ENCODE results near the gene OR1K1.
"Not testable (repeated sequence)": the region's sequence is repeated elsewhere in the genome, so short reads cannot be mapped to it uniquely, and the experiment has no call there.

Gene OR1K1, protein sequence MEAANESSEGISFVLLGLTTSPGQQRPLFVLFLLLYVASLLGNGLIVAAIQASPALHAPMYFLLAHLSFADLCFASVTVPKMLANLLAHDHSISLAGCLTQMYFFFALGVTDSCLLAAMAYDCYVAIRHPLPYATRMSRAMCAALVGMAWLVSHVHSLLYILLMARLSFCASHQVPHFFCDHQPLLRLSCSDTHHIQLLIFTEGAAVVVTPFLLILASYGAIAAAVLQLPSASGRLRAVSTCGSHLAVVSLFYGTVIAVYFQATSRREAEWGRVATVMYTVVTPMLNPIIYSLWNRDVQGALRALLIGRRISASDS

DNA sequence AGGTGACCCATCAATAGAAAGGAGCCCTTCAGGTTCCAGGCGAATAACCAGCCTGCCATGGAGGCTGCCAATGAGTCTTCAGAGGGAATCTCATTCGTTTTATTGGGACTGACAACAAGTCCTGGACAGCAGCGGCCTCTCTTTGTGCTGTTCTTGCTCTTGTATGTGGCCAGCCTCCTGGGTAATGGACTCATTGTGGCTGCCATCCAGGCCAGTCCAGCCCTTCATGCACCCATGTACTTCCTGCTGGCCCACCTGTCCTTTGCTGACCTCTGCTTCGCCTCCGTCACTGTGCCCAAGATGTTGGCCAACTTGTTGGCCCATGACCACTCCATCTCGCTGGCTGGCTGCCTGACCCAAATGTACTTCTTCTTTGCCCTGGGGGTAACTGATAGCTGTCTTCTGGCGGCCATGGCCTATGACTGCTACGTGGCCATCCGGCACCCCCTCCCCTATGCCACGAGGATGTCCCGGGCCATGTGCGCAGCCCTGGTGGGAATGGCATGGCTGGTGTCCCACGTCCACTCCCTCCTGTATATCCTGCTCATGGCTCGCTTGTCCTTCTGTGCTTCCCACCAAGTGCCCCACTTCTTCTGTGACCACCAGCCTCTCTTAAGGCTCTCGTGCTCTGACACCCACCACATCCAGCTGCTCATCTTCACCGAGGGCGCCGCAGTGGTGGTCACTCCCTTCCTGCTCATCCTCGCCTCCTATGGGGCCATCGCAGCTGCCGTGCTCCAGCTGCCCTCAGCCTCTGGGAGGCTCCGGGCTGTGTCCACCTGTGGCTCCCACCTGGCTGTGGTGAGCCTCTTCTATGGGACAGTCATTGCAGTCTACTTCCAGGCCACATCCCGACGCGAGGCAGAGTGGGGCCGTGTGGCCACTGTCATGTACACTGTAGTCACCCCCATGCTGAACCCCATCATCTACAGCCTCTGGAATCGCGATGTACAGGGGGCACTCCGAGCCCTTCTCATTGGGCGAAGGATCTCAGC lies at the start of gene OR1K1:
TSS of gene OR1K1 (plus strand) at position 58 of the 995 bp plus-strand sequence. CDS start at position 58, 0 bp downstream.
- no peak for DNase-seq (ENCODE audit: extremely low read depth in 1 of 2, low read depth in 1 of 2)

DNA sequence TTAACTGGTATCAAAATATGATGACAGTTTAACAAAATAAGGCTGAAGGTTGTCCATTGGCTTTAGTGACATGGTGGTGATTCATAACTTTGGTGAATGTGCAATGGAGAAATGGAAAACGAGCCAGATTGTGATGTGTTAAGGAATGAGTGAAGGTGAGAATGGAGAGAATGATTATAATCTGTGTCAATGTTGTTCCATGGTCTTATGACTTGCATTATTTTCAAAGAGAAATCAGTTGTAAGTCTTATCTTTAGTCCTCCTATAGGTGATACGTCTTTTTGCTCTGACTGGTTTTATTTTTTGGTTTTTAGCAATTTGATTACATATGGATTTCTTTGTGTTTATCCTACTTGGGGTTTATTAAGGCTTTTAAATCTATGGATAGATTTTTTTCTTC lies 45.1 kb upstream of the OR1K1 start:
- no peak for DNase-seq (ENCODE audit: extremely low read depth in 1 of 2, low read depth in 1 of 2)

DNA sequence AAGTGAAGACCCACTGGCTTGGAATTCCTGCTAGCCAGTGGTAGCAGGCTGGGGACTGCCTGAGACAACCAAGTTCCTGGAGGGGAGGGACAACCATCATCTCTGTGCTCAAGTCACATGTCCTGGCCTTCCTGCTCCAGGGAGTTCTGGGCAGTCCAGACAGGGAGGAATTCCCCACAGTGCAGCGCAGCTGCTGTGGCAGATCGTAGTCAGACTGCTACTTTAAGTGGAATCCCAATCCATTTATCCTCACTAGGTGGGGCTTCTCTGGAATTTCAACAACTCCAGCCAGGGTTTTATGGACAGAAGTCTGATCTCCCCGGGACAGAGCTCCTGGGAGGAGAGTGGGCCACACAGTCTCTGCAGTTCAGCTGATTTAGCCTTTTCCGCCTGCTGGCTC lies 32.1 kb upstream of the OR1K1 start:
- DNase-seq (ENCODE audit: extremely low read depth in 1 of 2, low read depth in 1 of 2): no peak

DNA sequence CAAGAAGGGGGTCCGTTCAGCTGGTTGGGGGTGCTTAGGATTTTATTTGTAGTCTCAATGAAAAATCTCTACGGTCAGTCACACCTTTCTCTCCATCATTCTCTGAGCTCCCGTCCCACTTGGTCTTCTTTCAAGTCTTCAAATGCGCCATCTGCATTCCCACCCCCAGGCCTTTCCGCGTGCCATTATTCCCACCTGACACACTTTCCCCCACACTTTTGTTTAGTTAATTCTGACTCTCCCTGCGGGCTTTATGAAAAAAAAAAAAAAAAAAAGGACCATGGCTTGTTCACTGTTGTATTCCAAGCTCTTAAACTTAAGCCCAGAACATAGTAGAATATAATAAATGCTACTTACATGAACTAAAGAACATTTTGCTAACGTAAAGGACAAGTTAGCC lies 22.9 kb upstream of the OR1K1 start:
- no peak for DNase-seq (ENCODE audit: extremely low read depth in 1 of 2, low read depth in 1 of 2)

DNA sequence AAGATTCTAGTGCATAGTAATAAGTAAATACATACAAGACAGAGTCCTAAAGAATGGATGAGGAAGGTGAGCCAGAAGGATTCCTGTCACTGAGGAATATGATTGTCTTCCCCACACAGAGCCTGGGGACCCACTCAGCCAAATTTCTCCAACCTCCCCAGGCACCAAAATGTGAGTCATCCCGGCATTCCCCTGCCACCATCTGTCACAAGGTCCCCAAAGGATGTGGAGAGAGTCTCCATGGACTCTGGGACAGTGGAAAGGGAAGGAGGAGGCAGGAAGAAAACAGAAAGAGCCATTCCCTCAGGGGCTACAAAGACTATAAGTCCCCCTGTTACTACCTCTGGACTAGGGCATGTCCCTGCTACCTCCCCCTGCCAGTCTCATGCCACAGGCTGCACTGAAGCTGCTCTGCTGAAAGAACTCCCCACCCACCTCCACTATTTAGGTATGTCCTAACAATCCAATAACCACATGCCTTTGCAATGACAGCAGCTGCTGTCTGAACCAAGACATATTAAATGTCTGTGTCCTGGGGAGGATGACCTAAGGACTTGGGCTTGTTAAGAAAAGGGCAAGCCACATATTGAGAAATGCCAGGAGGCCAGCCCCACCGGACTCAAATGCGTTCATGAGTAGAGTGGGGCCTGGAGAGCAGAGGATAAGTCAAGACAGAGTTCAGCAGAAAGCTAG lies 21.8 kb upstream of the OR1K1 start:
- no peak for DNase-seq (ENCODE audit: extremely low read depth in 1 of 2, low read depth in 1 of 2)

DNA sequence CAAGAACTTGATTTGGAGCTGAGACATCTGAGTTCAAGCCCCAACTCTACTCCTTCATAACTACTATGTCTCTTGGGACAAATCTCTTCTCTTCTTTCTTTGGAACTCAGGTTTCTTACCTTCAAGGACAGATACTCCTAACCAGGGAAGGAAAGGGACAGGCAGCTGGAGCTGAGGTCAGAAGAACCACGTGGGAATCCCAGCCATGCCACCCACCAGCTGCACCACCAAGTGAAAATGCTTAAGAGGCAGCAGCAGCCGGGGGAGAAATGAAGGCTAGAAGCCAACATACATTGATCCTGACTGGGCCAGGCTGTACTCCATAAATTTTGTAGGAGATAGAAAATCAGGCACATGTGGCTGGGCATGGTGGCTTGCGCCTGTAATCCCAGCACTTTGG lies 20.7 kb upstream of the OR1K1 start:
- DNase-seq (ENCODE audit: extremely low read depth in 1 of 2, low read depth in 1 of 2): no peak

DNA sequence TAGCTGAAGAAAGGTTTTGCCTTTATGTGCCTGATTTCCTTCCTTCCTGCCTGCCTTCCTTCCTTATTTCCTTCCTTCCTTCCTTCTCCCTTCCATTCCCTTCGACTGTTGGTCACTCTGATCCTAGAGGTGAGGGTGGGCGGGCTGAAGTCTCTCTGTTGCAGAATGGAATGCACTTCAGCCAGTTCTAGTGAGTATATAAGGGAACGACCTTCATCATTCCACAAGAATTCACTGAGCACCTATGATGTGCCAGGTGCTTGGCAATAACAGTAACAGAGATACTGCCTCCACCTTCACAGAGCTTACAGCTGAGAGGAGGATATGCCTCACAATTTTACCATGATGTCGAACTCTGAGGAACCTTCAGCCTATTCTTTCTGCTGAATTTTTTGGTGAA lies 19.9 kb upstream of the OR1K1 start:
- no peak for DNase-seq (ENCODE audit: extremely low read depth in 1 of 2, low read depth in 1 of 2)

DNA sequence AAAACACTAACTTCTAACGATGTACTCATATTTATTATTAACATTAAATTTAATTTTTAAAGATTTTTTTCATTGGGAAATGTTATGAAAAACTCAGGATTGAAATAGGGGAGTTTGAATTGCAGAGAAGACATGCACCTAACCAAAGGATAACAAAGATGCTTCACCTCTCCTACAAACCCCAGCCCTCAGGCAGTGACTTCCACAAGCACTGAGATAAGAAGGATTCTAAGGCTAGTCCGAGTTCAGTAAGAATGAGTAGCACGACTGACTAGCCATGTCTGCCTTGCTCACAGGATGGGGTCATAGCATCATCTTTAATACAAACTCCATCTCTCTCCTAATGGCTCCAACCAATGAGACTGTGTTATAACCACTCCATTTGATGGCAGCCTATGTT lies 18.3 kb upstream of the OR1K1 start:
- DNase-seq (ENCODE audit: extremely low read depth in 1 of 2, low read depth in 1 of 2): no peak

DNA sequence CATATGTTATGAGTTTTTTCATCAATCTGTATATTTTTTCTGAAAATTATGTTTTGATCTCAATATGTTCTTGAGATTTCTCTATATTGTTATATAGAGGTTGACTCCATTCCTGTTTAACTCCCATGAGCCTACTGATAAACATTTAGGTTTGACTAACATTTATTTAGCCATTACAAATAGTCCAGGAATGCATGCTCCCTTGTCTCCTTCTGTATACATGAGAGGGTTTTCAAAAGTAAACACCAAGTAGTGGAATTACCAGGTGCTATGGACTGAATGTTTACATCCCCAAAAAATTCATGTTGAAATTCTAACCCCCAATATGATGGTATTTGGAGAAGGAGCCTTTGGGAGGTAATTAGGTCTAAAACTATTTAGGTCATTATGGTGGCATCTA lies 14.7 kb upstream of the OR1K1 start:
- DNase-seq (ENCODE audit: extremely low read depth in 1 of 2, low read depth in 1 of 2): no peak

DNA sequence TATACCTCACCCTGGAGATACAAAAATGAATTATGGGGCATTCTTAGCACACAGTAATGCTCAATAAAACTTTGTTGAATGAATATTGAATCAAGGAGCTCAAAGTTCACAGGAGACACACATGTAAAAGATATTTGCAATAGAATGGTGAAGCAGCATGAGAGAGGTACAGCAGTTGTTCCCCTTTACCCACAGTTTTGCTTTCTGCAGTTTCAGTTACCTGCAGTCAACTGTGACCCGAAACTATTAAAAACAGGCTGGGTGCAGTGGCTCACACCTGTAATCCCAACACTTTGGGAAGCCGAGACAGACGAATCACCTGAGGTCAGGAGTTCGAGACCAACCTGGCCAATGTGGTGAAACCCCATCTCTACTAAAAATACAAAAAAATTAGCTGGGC lies 13.6 kb upstream of the OR1K1 start:
- DNase-seq (ENCODE audit: extremely low read depth in 1 of 2, low read depth in 1 of 2): no peak

DNA sequence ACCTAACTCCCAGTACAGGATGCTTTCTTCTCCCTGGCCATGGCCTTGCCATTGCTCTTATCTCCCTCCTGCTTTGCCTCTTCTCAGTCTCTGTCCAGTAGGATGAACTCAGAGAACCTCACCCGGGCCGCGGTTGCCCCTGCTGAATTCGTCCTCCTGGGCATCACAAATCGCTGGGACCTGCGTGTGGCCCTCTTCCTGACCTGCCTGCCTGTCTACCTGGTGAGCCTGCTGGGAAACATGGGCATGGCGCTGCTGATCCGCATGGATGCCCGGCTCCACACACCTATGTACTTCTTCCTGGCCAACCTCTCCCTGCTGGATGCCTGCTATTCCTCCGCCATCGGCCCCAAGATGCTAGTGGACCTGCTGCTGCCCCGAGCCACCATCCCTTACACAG lies 11.1 kb upstream of the OR1K1 start, which contains the start of gene OR5C1:
TSS of gene OR5C1 (plus strand) at position 103 of the 400 bp plus-strand sequence. CDS start at position 103, 0 bp downstream.
- no peak for DNase-seq (ENCODE audit: extremely low read depth in 1 of 2, low read depth in 1 of 2)

DNA sequence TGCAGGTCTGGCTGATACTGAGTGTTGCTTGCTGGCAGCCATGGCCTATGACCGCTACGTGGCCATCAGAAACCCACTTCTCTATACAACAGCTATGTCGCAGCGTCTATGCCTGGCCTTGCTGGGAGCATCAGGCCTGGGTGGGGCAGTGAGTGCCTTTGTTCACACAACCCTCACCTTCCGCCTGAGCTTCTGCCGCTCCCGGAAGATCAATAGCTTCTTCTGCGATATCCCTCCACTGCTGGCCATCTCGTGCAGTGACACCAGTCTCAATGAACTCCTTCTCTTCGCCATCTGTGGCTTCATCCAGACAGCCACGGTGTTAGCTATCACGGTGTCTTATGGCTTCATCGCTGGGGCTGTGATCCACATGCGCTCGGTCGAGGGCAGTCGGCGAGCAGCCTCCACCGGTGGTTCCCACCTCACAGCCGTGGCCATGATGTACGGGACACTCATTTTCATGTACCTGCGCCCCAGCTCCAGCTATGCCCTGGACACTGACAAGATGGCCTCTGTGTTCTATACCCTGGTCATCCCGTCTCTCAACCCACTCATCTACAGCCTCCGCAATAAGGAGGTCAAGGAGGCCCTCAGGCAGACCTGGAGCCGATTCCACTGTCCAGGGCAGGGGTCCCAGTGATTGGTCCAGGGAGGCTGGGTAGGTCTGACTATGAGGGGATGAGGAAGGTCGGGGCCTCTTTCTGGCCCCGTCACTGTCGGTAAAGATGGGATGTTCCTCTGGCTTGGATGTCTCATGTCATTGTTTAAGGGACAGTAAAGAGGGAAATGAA lies 10.5 kb upstream of the OR1K1 start:
- no peak for DNase-seq (ENCODE audit: extremely low read depth in 1 of 2, low read depth in 1 of 2)

DNA sequence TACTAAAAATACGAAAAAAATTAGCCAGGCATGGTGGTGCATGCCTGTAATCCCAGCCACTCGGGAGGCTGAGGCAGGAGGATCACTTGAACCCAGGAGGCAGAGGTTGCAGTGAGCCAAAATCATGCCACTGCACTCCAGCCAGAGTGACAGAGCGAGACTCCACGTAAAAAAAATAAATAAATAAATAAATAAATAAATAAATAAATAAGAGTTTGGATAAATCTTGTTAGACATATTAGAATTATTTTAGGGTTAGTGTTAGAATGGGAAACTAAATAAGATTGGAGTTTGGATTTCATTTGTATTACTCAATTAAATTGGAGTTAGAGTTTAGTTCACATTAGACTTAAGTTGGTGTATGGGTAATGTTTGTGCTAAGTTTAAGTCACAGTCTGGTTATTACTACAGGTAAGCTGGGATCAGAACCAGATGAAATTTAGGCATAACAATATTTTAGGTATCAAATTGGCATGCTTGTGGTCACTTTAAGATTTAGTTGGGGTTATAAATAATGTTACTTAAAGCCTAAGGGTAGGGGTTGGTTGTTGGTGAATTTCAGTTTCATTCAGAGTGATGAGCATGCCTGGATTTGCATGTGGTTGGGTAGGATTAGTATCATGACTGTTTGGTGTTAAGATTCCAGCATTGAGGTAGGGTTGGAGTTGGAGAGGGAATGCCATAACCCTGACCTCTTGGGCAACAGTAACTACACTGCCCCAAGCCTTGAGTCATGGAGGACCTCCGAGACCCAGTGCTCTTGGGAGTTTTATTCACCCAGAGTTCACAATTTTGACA lies 7.9 kb upstream of the OR1K1 start:
- DNase-seq (ENCODE audit: extremely low read depth in 1 of 2, low read depth in 1 of 2): no peak

DNA sequence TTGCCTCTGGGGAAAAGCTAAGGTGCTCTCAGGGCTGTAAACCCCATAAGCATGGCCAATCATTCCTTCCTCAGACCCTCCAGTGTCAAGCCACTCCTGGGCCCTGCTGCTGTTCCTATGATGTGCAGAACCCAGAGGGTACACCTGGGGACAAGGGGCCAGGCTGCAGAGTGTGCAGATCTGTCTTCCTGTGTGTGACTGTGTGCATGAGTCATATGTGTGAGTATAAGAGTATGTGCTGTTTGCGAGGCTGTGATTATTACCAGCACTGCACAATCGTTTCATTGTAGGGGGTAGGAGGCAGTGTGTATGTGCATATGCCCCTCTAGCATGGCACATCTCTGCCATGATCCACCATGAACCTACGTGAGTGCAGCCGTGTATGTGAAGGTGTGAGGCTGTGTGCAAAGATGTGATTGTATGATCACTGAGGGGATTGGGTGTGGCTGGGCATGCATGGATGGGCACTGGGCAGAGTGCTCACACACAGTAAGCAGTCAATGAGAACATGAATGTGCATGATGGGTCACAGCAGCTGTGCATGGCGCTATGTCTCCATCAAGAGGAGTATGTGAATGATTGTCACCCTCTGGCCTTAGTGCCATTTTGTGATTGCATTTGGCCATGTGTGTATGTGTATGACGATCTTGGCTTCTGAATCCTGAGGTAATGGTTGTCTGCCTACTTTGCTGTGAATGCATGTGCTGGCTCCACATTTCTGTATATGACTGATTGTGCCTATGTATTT lies 2.4 kb upstream of the OR1K1 start:
- no peak for DNase-seq (ENCODE audit: extremely low read depth in 1 of 2, low read depth in 1 of 2)

DNA sequence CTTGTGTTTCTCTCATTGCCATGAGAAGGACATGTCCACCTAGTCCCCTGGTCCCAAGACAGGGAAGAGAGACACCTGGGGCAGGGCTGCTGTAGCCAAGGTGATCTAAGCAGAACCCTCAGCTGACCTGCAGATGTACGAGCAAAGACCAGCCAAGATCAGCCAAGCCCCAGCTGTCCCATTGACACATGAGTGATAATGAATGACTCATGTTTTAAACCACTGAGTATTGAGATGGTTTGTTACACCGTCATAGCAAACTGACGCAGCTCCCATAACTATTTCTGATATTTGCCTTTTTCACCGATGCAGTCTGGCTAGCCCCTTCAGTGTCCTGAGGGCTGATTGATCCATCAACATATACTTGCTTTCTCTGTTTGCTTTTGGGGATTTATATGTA lies 6.7 kb downstream of the OR1K1 start:
- DNase-seq (ENCODE audit: extremely low read depth in 1 of 2, low read depth in 1 of 2): no peak

DNA sequence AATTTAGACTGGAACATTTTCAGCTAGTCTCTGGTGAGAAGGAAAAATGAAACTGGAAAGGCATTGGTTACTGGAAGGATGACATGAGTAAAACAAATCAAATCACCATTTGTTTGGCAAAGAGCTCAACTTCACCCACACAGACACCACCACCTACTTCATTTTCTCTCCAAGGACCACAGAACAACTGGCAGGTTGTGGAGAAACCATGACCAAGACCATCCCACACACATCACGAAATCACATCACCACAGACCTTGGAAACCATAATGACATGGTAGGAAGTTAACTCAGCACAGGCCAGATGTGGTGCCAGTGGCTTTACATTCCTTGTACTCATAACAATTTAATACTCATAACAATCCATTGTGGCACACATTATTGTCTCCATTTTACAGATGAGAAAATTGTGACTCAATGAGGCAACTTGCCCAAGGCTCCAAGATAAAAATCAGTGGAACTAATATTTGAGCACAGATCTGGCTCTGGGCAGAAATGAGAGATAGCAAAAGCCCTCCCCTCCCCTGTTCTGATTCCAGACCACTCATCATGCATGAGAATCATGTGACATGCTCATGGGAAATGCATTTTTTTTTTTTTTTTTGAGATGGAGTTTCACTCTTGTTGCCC lies 7.5 kb downstream of the OR1K1 start:
- DNase-seq (ENCODE audit: extremely low read depth in 1 of 2, low read depth in 1 of 2): peak in 1 of 2 donors; percentile 77

DNA sequence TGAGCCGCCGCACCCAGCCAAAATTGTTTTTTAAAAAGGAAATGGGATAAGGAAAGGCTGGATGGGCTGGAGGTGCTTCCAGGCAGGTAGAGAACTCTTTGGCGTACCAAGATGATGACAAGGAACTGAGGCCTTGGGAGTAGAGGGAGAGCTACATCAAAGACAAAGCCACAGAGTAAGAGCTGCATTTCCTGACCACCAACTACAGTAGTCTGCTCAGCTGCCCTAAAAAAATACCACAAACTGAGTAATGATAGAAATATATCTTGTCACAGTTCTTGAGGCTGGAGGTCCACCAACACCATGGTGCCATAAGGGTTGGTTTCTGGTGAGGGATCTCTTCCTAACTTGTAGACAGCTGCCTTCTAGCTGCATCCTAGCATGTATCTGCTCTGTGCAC lies 8.2 kb downstream of the OR1K1 start:
- no peak for DNase-seq (ENCODE audit: extremely low read depth in 1 of 2, low read depth in 1 of 2)

DNA sequence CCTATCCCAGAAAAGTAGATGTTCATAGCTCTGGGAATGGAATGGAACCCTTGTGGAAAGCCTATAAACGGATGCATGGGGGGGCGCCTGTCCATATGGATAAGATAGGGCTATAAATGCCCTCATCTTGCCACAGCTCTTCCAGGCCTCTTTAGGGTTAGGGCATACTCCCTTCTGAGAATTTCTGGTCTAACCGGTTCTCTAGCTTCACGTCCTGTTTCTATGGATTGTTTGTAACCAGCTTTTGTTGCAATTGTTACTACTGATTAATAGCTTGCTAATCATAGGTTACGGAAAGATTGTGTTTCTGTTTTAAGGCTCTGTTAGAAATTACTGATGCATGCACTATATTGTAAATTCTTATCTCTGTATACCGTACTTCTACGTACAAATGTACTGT lies 9.3 kb downstream of the OR1K1 start:
- not testable (repeated sequence) for DNase-seq (ENCODE audit: extremely low read depth in 1 of 2, low read depth in 1 of 2)

Measured in stimulated activated CD8-positive, alpha-beta memory T cell treated with anti-CD3 and anti-CD28 coated beads, Interleukin-7, amount 100 ng/mL, for 48 hours (primary cell).